Measurements from ENCODE around the gene TSEN2.

GRCh38 chr3:12447075-12447474 lies 37.2 kb upstream of the TSEN2 start:
- no peak for TF ChIP-seq CTCF (IDR thresholded peaks at IDR 0.05)
- TF ChIP-seq POLR2A (IDR thresholded peaks at IDR 0.05) = no peak
- TF ChIP-seq EP300 (IDR thresholded peaks at IDR 0.05) = no peak

Data from suprapubic skin (tissue), 3 donors.